Choroid plexus epithelial cell (primary cell): ENCODE data around the gene TBCC.
"Not testable (repeated sequence)": the region's sequence is repeated elsewhere in the genome, so short reads cannot be mapped to it uniquely, and the experiment has no call there.

Source experiments
- DNase-seq: peaks from one replicate; pipeline ENCODE4 v3.0.0-alpha.2; 2010; ENCODE audit warnings: low read depth
- H3K4me3 ChIP-seq: 2 replicates; pipeline ENCODE4 v1.5.1; 2011; ENCODE audit warnings: low read depth, mild to moderate bottlenecking, control low read depth, low read length, moderate library complexity
- CTCF ChIP-seq: conservative IDR thresholded peaks from 2 replicates; pipeline ENCODE4 v1.5.1; 2011; ENCODE audit warnings: low read depth, mild to moderate bottlenecking, control low read depth, inconsistent platforms, low read length, moderate library complexity

TBCC gene

DNA sequence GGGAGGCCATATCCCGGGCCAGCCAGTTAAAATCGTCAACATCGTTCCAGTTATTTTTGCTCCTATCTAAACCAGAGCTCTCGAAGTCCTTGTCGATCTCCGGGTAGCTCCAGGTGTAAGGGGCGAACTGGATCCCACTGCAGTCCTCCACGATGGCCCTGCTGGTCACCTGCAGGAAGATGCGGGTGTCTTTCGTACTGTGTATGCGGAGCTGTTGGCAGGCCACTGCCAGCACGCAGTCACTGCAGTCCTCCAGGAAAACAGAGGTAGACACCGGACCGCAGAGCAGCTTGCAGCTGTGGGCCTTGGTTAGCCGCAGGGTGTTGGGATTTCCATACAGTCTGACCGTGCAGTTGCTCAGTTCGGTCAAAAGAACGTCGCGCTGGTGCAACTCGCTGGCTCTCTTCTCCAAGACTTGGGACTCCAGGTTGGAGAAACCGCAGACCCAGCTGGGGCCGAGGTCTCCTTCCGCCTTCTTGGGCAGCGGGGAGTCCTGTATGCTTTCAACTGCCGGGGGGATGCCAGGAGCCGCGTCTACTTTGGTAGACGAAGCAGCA lies 742 bp downstream of the TBCC start:
- H3K4me3 ChIP-seq: peak overlapping the region; percentile 99
- DNase-seq: peak; percentile 59
- peak; percentile 3 for TF ChIP-seq CTCF

GRCh38 chr6:42744351-42744893 lies 1.5 kb downstream of the TBCC start:
- no peak for DNase-seq
- no peak for TF ChIP-seq CTCF
- peak overlapping the region; percentile 99 for H3K4me3 ChIP-seq

- no peak overlapping the region for H3K4me3 ChIP-seq
- DNase-seq: no peak
- TF ChIP-seq CTCF: no peak
These were observed 3.6 kb downstream of the TBCC start for GRCh38 chr6:42742116-42742894.

DNA sequence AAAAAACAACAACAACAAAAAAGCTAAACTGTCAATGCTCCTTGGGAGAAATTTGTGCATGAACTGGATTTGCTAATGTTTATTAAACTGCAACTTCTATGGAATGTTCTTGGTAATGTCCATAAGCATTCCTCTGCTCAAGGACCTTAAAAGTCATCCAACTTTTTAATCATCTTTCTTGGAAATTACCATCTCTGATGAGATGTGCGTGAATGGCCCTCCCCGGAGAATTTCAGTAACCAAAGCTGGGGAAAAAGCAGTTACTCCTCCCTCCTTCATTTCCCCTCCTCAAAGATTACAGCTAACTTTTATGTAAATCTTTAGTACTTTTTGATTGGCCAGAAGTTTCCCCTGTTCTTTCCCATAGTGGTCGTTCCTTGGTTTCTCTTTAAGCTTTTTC lies 5.2 kb downstream of the TBCC start:
- DNase-seq: no peak
- H3K4me3 ChIP-seq: no peak overlapping the region
- no peak for TF ChIP-seq CTCF

- H3K4me3 ChIP-seq: no peak overlapping the region
- TF ChIP-seq CTCF: no peak
- no peak for DNase-seq
These were observed 9.9 kb downstream of the TBCC start for GRCh38 chr6:42735976-42736375.

DNA sequence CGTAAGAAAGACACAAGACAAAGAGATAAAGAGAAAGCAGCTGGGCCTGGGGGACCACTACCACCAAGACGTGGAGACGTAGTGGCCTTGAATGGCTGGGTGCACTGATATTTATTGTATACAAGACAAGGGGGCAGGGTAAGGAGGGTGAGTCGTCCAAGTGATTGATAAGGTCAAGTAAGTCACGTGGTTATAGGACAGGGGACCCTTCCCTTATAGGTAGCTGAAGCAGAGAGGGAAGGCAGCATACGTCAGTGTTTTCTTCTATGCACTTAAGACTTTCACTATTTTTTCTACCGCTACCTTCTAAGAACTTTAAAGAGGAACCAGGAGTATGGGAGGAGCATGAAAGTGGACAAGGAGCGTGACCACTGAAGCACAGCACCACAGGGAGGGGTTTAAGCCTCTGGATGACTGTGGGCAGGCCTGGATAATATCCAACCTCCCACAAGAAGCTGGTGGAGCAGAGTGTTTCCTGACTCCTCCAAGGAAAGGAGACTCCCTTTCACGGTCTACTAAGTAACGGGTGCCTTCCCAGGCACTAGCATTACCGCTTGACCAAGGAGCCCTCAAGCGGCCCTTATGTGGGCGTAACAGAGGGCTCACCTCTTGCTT lies 11.9 kb downstream of the TBCC start:
- not testable (repeated sequence) for H3K4me3 ChIP-seq, DNase-seq

- DNase-seq: peak; percentile 26
- TF ChIP-seq CTCF: no peak
- no peak overlapping the region for H3K4me3 ChIP-seq
These were observed 16.2 kb downstream of the TBCC start for GRCh38 chr6:42729731-42730130.
